ENCODE measurements around the gene CAMK1D.

DNA sequence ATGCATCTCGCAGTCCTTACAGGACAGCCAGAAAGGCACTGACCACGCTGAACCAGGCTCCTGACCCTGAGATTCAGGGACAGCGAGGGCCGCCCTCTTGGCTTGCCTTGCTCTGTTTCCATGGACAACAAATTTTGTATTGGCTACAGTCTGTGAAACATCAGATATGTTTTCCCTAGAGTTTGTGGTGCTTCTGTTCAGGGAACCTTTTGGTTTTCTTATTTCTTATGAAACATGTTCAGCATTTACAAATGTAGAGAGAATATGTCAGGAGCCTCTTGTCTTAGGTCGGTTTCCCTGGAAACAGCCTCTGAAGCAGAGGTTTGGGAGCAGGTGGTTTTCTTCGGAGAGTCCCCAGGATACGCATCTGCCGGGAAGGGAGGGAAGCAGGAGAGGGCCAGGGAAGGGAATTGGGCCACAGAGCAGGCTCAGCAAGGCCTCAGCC lies 392.0 kb downstream of the CAMK1D start:
- TF ChIP-seq GATA2 (IDR thresholded peaks at IDR 0.05; ENCODE audit: low read depth, low read length) = no peak
- TF ChIP-seq GATA3 (IDR thresholded peaks at IDR 0.05; ENCODE audit: low read depth, low read length) = no peak
